AG20443 (cell line): ENCODE measurements around the gene NEGR1.

ENCODE experiments used
- DNase-seq: peaks from one replicate; pipeline ENCODE4 v3.0.0; 2012; ENCODE audit warnings: low spot score, mixed read lengths

Gene NEGR1

GRCh38 chr1:72230746-72231145 lies 51.6 kb downstream of the NEGR1 start:
- no peak for DNase-seq

- peak; percentile 6 for DNase-seq
Measured at GRCh38 chr1:72229893-72230292, 52.4 kb downstream of the NEGR1 start.

GRCh38 chr1:72227667-72228066 lies 54.7 kb downstream of the NEGR1 start:
- no peak for DNase-seq

GRCh38 chr1:72224506-72224905 lies 57.8 kb downstream of the NEGR1 start:
- no peak for DNase-seq

- no peak for DNase-seq
Measured at GRCh38 chr1:72221811-72222210, 60.5 kb downstream of the NEGR1 start.

- no peak for DNase-seq
Measured at GRCh38 chr1:72218141-72218739, 64.1 kb downstream of the NEGR1 start.

GRCh38 chr1:72207059-72207458 lies 75.3 kb downstream of the NEGR1 start:
- DNase-seq: no peak

GRCh38 chr1:72202761-72203160 lies 79.6 kb downstream of the NEGR1 start:
- DNase-seq: no peak

GRCh38 chr1:72197786-72198185 lies 84.6 kb downstream of the NEGR1 start:
- DNase-seq: peak; percentile 11

- peak; percentile 16 for DNase-seq
Measured at GRCh38 chr1:72186733-72187307, 95.5 kb downstream of the NEGR1 start.

- DNase-seq: peak; percentile 8
Measured at GRCh38 chr1:72184099-72184701, 98.1 kb downstream of the NEGR1 start.

GRCh38 chr1:72182859-72183258 lies 99.5 kb downstream of the NEGR1 start:
- DNase-seq: no peak

GRCh38 chr1:72178266-72178665 lies 104.1 kb downstream of the NEGR1 start:
- DNase-seq: no peak

GRCh38 chr1:72177711-72178110 lies 104.6 kb downstream of the NEGR1 start:
- DNase-seq: peak; percentile 12

GRCh38 chr1:72170246-72170645 lies 112.1 kb downstream of the NEGR1 start:
- no peak for DNase-seq

GRCh38 chr1:72166426-72166825 lies 115.9 kb downstream of the NEGR1 start:
- no peak for DNase-seq

GRCh38 chr1:72150508-72150907 lies 131.8 kb downstream of the NEGR1 start:
- no peak for DNase-seq

- no peak for DNase-seq
Measured at GRCh38 chr1:72141875-72142274, 140.5 kb downstream of the NEGR1 start.

GRCh38 chr1:72140222-72140621 lies 142.1 kb downstream of the NEGR1 start:
- no peak for DNase-seq

- no peak for DNase-seq
Measured at GRCh38 chr1:72137656-72138055, 144.7 kb downstream of the NEGR1 start.

GRCh38 chr1:72129869-72130268 lies 152.5 kb downstream of the NEGR1 start:
- DNase-seq: no peak

GRCh38 chr1:72122099-72122880 lies 160.0 kb downstream of the NEGR1 start:
- DNase-seq: peak; percentile 19

GRCh38 chr1:72119491-72119890 lies 162.8 kb downstream of the NEGR1 start:
- no peak for DNase-seq
